Caki2 (cell line): ENCODE results near the gene GLYAT. TPM values are rescaled to one million over a fixed set of nuclear protein-coding genes. Genes with fewer than 3 reads are reported as not detected.

Experiments
- DNase-seq: peaks from one replicate; pipeline ENCODE4 v3.0.0-alpha.2; 2015; ENCODE audit warnings: low read depth
- in situ Hi-C: cut with HindIII; loops from 2 replicates; pipeline ENCODE4 v1.10.0; 2016; ENCODE audit warnings: low sequenced_read_pairs, low pct_unique_long_range_greater_than_20kb, mixed read lengths
- total RNA-seq: library from RNA; depleted of rRNA; stranded (reverse); fragments of >200 nt; shearing (Covaris generic); gene quantifications from 2 replicates; pipeline ENCODE4 v1.2.3, GENCODE V29; 2014; ENCODE audit warnings: low replicate concordance; rRNA removed

GLYAT gene
- not detected in 2 replicates for total RNA-seq

- DNase-seq = no peak
- in situ Hi-C loops = no loop called here
Measured at GRCh38 chr11:58731819-58732218, at the start of gene GLYAT. GLYAT (minus strand) TSS chr11:58731943; CDS start chr11:58724496, 7,447 bp downstream.

- DNase-seq = no peak
- in situ Hi-C loops = no loop called here
Measured at GRCh38 chr11:58781345-58781744, 49.6 kb upstream of the GLYAT start.

GRCh38 chr11:58780578-58780977 is 48.8 kb upstream of the GLYAT start:
- in situ Hi-C loops = no loop called here
- DNase-seq = no peak

- in situ Hi-C loops = no loop called here
- DNase-seq = no peak
Measured at GRCh38 chr11:58776891-58777710, 45.4 kb upstream of the GLYAT start.

GRCh38 chr11:58775066-58775708 is 43.4 kb upstream of the GLYAT start:
- in situ Hi-C loops = no loop called here
- DNase-seq = peak; percentile 70

GRCh38 chr11:58774164-58774593 is 42.4 kb upstream of the GLYAT start:
- no peak for DNase-seq
- in situ Hi-C loops = no loop called here

GRCh38 chr11:58773337-58773736 is 41.6 kb upstream of the GLYAT start:
- no peak for DNase-seq
- in situ Hi-C loops = no loop called here

GRCh38 chr11:58772329-58773285 is 40.9 kb upstream of the GLYAT start:
- no peak for DNase-seq
- in situ Hi-C loops = no loop called here

GRCh38 chr11:58771458-58771855 is 39.7 kb upstream of the GLYAT start:
- in situ Hi-C loops = no loop called here
- DNase-seq = no peak

GRCh38 chr11:58770627-58771457 is 39.1 kb upstream of the GLYAT start:
- in situ Hi-C loops = no loop called here
- DNase-seq = peak; percentile 12

- DNase-seq = no peak
- in situ Hi-C loops = no loop called here
Measured at GRCh38 chr11:58770166-58770565, 38.4 kb upstream of the GLYAT start.

- in situ Hi-C loops = no loop called here
- DNase-seq = no peak
Measured at GRCh38 chr11:58769308-58769707, 37.6 kb upstream of the GLYAT start.

GRCh38 chr11:58768137-58768536 is 36.4 kb upstream of the GLYAT start:
- in situ Hi-C loops = no loop called here
- DNase-seq = no peak

GRCh38 chr11:58765078-58765477 is 33.3 kb upstream of the GLYAT start:
- no peak for DNase-seq
- in situ Hi-C loops = no loop called here

- no peak for DNase-seq
- in situ Hi-C loops = no loop called here
Measured at GRCh38 chr11:58763120-58763490, 31.4 kb upstream of the GLYAT start.

GRCh38 chr11:58762284-58763119 is 30.8 kb upstream of the GLYAT start:
- peak; percentile 74 for DNase-seq
- in situ Hi-C loops = no loop called here

GRCh38 chr11:58757439-58757838 is 25.7 kb upstream of the GLYAT start:
- DNase-seq = no peak
- in situ Hi-C loops = no loop called here
